ENCODE measurements around the gene YES1.
A peak's percentile ranks its signal among the peaks of the same experiment; 100 is the strongest.

The YES1 gene

GRCh38 chr18:703213-703967 lies 108.7 kb downstream of the YES1 start:
- no peak overlapping the region for H3K4me3 ChIP-seq (ENCODE audit: low read length)
- no peak for DNase-seq (ENCODE audit: low read depth, low spot score)

- no peak overlapping the region for H3K4me3 ChIP-seq (ENCODE audit: low read length)
- no peak for DNase-seq (ENCODE audit: low read depth, low spot score)
These were observed 114.2 kb downstream of the YES1 start for GRCh38 chr18:697800-698199.

- no peak overlapping the region for H3K4me3 ChIP-seq (ENCODE audit: low read length)
- no peak for DNase-seq (ENCODE audit: low read depth, low spot score)
These were observed 115.0 kb downstream of the YES1 start for GRCh38 chr18:697012-697411.

GRCh38 chr18:693466-694187 lies 118.4 kb downstream of the YES1 start:
- peak overlapping the region; percentile 17 for H3K4me3 ChIP-seq (ENCODE audit: low read length)

GRCh38 chr18:692824-693223 lies 119.2 kb downstream of the YES1 start:
- peak overlapping the region; percentile 14 for H3K4me3 ChIP-seq (ENCODE audit: low read length)
- DNase-seq (ENCODE audit: low read depth, low spot score) = peak; percentile 92

More at GRCh38 chr18:693466-694187, 118.4 kb downstream of the YES1 start:
- peak; percentile 64 for DNase-seq (ENCODE audit: low read depth, low spot score)

GRCh38 chr18:688323-688722 lies 123.7 kb downstream of the YES1 start:
- no peak for DNase-seq (ENCODE audit: low read depth, low spot score)
- H3K4me3 ChIP-seq (ENCODE audit: low read length) = no peak overlapping the region

- no peak overlapping the region for H3K4me3 ChIP-seq (ENCODE audit: low read length)
- peak; percentile 70 for DNase-seq (ENCODE audit: low read depth, low spot score)
These were observed 125.5 kb downstream of the YES1 start for GRCh38 chr18:686339-687111.

- DNase-seq (ENCODE audit: low read depth, low spot score) = peak; percentile 59
- H3K4me3 ChIP-seq (ENCODE audit: low read length) = no peak overlapping the region
These were observed 126.6 kb downstream of the YES1 start for GRCh38 chr18:685438-685837.

GRCh38 chr18:683531-683930 lies 128.5 kb downstream of the YES1 start:
- no peak for DNase-seq (ENCODE audit: low read depth, low spot score)
- H3K4me3 ChIP-seq (ENCODE audit: low read length) = no peak overlapping the region

GRCh38 chr18:682833-683232 lies 129.2 kb downstream of the YES1 start:
- DNase-seq (ENCODE audit: low read depth, low spot score) = no peak
- peak overlapping the region; percentile 9; the same call in 1 of the 2 replicates for H3K4me3 ChIP-seq (ENCODE audit: low read length)

- peak; percentile 86 for DNase-seq (ENCODE audit: low read depth, low spot score)
- peak overlapping the region; percentile 1; the same call in 1 of the 2 replicates for H3K4me3 ChIP-seq (ENCODE audit: low read length)
These were observed 129.6 kb downstream of the YES1 start for GRCh38 chr18:682416-682815.

- peak; percentile 100 for DNase-seq (ENCODE audit: low read depth, low spot score)
- peak overlapping the region; percentile 40 for H3K4me3 ChIP-seq (ENCODE audit: low read length)
These were observed 130.1 kb downstream of the YES1 start for GRCh38 chr18:681985-682384.

GRCh38 chr18:680392-680791 lies 131.7 kb downstream of the YES1 start:
- no peak overlapping the region for H3K4me3 ChIP-seq (ENCODE audit: low read length)
- DNase-seq (ENCODE audit: low read depth, low spot score) = no peak

GRCh38 chr18:679516-679915 lies 132.5 kb downstream of the YES1 start:
- H3K4me3 ChIP-seq (ENCODE audit: low read length) = no peak overlapping the region
- DNase-seq (ENCODE audit: low read depth, low spot score) = no peak

- no peak overlapping the region for H3K4me3 ChIP-seq (ENCODE audit: low read length)
- no peak for DNase-seq (ENCODE audit: low read depth, low spot score)
These were observed 133.4 kb downstream of the YES1 start for GRCh38 chr18:678482-679182.

GRCh38 chr18:677951-678381 lies 134.1 kb downstream of the YES1 start:
- H3K4me3 ChIP-seq (ENCODE audit: low read length) = no peak overlapping the region
- DNase-seq (ENCODE audit: low read depth, low spot score) = no peak

- H3K4me3 ChIP-seq (ENCODE audit: low read length) = no peak overlapping the region
- DNase-seq (ENCODE audit: low read depth, low spot score) = no peak
These were observed 134.9 kb downstream of the YES1 start for GRCh38 chr18:677145-677544.

- no peak overlapping the region for H3K4me3 ChIP-seq (ENCODE audit: low read length)
These were observed 135.3 kb downstream of the YES1 start for GRCh38 chr18:676736-677135.

GRCh38 chr18:676069-676468 lies 136.0 kb downstream of the YES1 start:
- no peak for DNase-seq (ENCODE audit: low read depth, low spot score)

More at GRCh38 chr18:676736-677135, 135.3 kb downstream of the YES1 start:
- DNase-seq (ENCODE audit: low read depth, low spot score) = no peak

More at GRCh38 chr18:676069-676468, 136.0 kb downstream of the YES1 start:
- H3K4me3 ChIP-seq (ENCODE audit: low read length) = no peak overlapping the region

Data from Jurkat, Clone E6-1 (cell line).